ENCODE measurements around the gene RGS7. TPM values are rescaled to one million over a fixed set of nuclear protein-coding genes. Genes with fewer than 3 reads are reported as not detected.
"Not testable (repeated sequence)": the region's sequence is repeated elsewhere in the genome, so short reads cannot be mapped to it uniquely, and the experiment has no call there.

RGS7 gene
- total RNA-seq, 2 experiments from 2014 or later, result not detected

DNA sequence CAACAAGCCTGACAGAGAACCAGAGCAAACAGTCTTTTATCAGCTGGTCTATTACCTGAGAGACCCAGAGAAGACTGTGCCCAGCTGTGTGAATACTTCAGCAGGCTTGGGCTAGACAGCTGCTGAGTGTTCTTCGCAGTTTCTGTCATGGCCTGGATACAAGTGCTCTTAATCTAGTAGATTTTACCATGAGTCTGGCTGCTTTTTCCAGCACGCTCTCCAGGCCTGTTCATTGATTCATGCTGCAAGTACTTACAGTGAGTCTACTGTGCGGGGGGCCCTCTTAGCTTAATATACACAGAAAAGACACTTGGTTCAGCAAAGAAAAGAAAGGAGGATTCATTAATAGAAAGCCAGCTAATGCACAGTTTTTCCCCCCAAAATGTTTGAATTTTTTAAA is 48.5 kb downstream of the RGS7 start:
- DNase-seq, result no peak
- peaks cover 4 to 16% of the 10 kb centered on the region in 2 experiments for H3K9me3 ChIP-seq (ENCODE audit: control insufficient read depth in 1 of 2, insufficient read depth in 1 of 2, low read length in 2 of 2)
- Mint-ChIP-seq H3K9me3 (peaks cover 5% of the 10 kb centered on the region), H3K27ac (no peak overlapping the region), H3K4me1 (ENCODE audit: low read depth) (no peaks in the 10 kb centered on the region), H3K36me3 (ENCODE audit: low read depth) (no peaks in the 10 kb centered on the region), H3K27me3 (no peaks in the 10 kb centered on the region), H3K4me3 (no peak overlapping the region)
- ChIA-PET CTCF (no interaction called here), POLR2A (no interaction called here)
- no peak overlapping the region for H3K4me3 ChIP-seq (ENCODE audit: low read length)
- no peaks in the 10 kb centered on the region for H3K27me3 ChIP-seq (ENCODE audit: control insufficient read depth in 1 of 2, insufficient read depth in 2 of 2, low read length in 2 of 2)
- H3K36me3 ChIP-seq (ENCODE audit: insufficient read depth, low read length), result no peaks in the 10 kb centered on the region
- no peaks in the 10 kb centered on the region for H3K4me1 ChIP-seq (ENCODE audit: insufficient read depth, low read length)
- TF ChIP-seq, protein P1, sequence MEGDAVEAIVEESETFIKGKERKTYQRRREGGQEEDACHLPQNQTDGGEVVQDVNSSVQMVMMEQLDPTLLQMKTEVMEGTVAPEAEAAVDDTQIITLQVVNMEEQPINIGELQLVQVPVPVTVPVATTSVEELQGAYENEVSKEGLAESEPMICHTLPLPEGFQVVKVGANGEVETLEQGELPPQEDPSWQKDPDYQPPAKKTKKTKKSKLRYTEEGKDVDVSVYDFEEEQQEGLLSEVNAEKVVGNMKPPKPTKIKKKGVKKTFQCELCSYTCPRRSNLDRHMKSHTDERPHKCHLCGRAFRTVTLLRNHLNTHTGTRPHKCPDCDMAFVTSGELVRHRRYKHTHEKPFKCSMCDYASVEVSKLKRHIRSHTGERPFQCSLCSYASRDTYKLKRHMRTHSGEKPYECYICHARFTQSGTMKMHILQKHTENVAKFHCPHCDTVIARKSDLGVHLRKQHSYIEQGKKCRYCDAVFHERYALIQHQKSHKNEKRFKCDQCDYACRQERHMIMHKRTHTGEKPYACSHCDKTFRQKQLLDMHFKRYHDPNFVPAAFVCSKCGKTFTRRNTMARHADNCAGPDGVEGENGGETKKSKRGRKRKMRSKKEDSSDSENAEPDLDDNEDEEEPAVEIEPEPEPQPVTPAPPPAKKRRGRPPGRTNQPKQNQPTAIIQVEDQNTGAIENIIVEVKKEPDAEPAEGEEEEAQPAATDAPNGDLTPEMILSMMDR (IDR thresholded peaks at IDR 0.05), result no peak
- intact Hi-C loops (cut with DNase I, micrococcal nuclease), result no loop called here
- H3K27ac ChIP-seq (ENCODE audit: low read depth in 1 of 2, low read length in 2 of 2), result no peak overlapping the region
- no peak for ATAC-seq (ENCODE audit: poor library complexity)

- intact Hi-C loops (cut with DNase I, micrococcal nuclease), result no loop called here
- Mint-ChIP-seq H3K27ac (no peak overlapping the region), H3K27me3 (no peaks in the 10 kb centered on the region), H3K9me3 (peaks cover 5% of the 10 kb centered on the region), H3K36me3 (ENCODE audit: low read depth) (no peaks in the 10 kb centered on the region), H3K4me3 (no peak overlapping the region), H3K4me1 (ENCODE audit: low read depth) (no peaks in the 10 kb centered on the region)
- H3K9me3 ChIP-seq (ENCODE audit: control insufficient read depth in 1 of 2, insufficient read depth in 1 of 2, low read length in 2 of 2), result peaks cover 4 to 16% of the 10 kb centered on the region in 2 experiments
- no peak for DNase-seq
- POLR2A ChIA-PET, result no interaction called here
- no peak overlapping the region for H3K4me3 ChIP-seq (ENCODE audit: low read length)
- ATAC-seq (ENCODE audit: poor library complexity), result no peak
- H3K27me3 ChIP-seq (ENCODE audit: control insufficient read depth in 1 of 2, insufficient read depth in 2 of 2, low read length in 2 of 2), result no peaks in the 10 kb centered on the region
- H3K27ac ChIP-seq (ENCODE audit: low read depth in 1 of 2, low read length in 2 of 2), result no peak overlapping the region
- no peaks in the 10 kb centered on the region for H3K36me3 ChIP-seq (ENCODE audit: insufficient read depth, low read length)
- CTCF ChIA-PET, result no interaction called here
- no peaks in the 10 kb centered on the region for H3K4me1 ChIP-seq (ENCODE audit: insufficient read depth, low read length)
- TF ChIP-seq, protein P1 (IDR thresholded peaks at IDR 0.05), result no peak
These were observed 49.0 kb downstream of the RGS7 start for GRCh38 chr1:241308011-241308410.

- POLR2A ChIA-PET, result no interaction called here
- Mint-ChIP-seq H3K4me1 (ENCODE audit: low read depth) (no peaks in the 10 kb centered on the region), H3K36me3 (ENCODE audit: low read depth) (no peaks in the 10 kb centered on the region), H3K27me3 (no peaks in the 10 kb centered on the region), H3K4me3 (no peak overlapping the region), H3K27ac (no peak overlapping the region), H3K9me3 (peaks cover 9% of the 10 kb centered on the region)
- Histone ChIP-seq H3K27me3 (ENCODE audit: control insufficient read depth in 1 of 2, insufficient read depth in 2 of 2, low read length in 2 of 2) (no peaks in the 10 kb centered on the region), H3K4me3 (ENCODE audit: low read length) (no peak overlapping the region), H3K9me3 (ENCODE audit: control insufficient read depth in 1 of 2, insufficient read depth in 1 of 2, low read length in 2 of 2) (peaks cover 4 to 23% of the 10 kb centered on the region in 2 experiments), H3K36me3 (ENCODE audit: insufficient read depth, low read length) (no peaks in the 10 kb centered on the region), H3K27ac (ENCODE audit: low read depth in 1 of 2, low read length in 2 of 2) (no peak overlapping the region), H3K4me1 (ENCODE audit: insufficient read depth, low read length) (no peaks in the 10 kb centered on the region)
- DNase-seq, result no peak
- TF ChIP-seq, protein P1 (IDR thresholded peaks at IDR 0.05), result no peak
- intact Hi-C loops (cut with DNase I, micrococcal nuclease), result no loop called here
- CTCF ChIA-PET, result no interaction called here
- ATAC-seq (ENCODE audit: poor library complexity), result no peak
These were observed 50.7 kb downstream of the RGS7 start for GRCh38 chr1:241306125-241306790.

GRCh38 chr1:241302024-241302423 is 55.0 kb downstream of the RGS7 start:
- H3K4me1 Mint-ChIP-seq (ENCODE audit: low read depth); H3K27ac Mint-ChIP-seq; H3K36me3 ChIP-seq (ENCODE audit: insufficient read depth, low read length); POLR2A ChIA-PET; H3K4me1 ChIP-seq (ENCODE audit: insufficient read depth, low read length); H3K27me3 ChIP-seq (ENCODE audit: control insufficient read depth in 1 of 2, insufficient read depth in 2 of 2, low read length in 2 of 2); H3K36me3 Mint-ChIP-seq (ENCODE audit: low read depth); ATAC-seq (ENCODE audit: poor library complexity); H3K27me3 Mint-ChIP-seq; H3K27ac ChIP-seq (ENCODE audit: low read depth in 1 of 2, low read length in 2 of 2); H3K4me3 Mint-ChIP-seq; DNase-seq; CTCF ChIA-PET; H3K4me3 ChIP-seq (ENCODE audit: low read length): not testable (repeated sequence)
- intact Hi-C loops (cut with DNase I, micrococcal nuclease), result loop anchor here in 1 of 2 experiments (5.0 kb wide), 1 partner anchor 1310 kb away; no protein-coding TSS in a partner anchor
- peaks cover 4 to 23% of the 10 kb centered on the region in 2 experiments for H3K9me3 ChIP-seq (ENCODE audit: control insufficient read depth in 1 of 2, insufficient read depth in 1 of 2, low read length in 2 of 2)
- H3K9me3 Mint-ChIP-seq, result peaks cover 18% of the 10 kb centered on the region
